ENCODE data around the gene FIP1L1.
A peak's percentile ranks its signal among the peaks of the same experiment; 100 is the strongest.

The FIP1L1 gene

GRCh38 chr4:53490161-53490956 lies 112.9 kb downstream of the FIP1L1 start:
- in situ Hi-C loops (cut with HindIII; ENCODE audit: low pct_ligation_motif_present, low pct_unique_long_range_greater_than_20kb, low sequenced_read_pairs), result no loop called here
- DNase-seq, result no peak

DNA sequence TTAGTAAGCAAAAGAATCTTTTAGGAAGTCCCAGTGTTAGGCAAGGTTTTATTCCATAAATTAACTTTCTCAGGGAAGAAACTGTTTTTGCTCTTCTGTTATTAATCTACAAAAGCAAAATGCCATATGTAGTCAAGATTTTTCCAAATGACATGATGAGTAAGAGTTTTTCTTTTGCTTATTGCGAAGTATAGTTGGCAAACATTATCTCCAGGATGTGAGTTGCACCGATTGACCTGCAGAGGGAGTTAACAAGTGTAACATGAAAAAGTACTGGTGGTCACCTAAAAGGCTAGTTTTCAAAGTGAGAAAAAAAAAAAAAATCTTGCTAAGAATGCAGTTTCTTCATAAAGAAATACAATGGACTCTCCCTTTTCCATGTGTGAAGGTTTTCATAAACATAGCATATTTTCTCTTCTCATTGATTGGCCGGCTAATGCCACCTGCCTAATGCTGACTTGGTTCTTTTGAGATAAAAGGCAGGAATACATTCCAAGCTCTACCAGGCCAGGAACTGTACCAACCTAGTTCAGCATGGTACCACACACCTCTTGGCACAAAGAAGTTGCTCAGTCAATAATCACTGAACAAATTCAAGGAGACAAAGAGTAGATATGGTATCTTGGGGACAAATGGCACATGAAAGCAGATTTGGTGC lies 113.7 kb downstream of the FIP1L1 start:
- peak; percentile 41 for DNase-seq
- in situ Hi-C loops (cut with HindIII; ENCODE audit: low pct_ligation_motif_present, low pct_unique_long_range_greater_than_20kb, low sequenced_read_pairs), result no loop called here

DNA sequence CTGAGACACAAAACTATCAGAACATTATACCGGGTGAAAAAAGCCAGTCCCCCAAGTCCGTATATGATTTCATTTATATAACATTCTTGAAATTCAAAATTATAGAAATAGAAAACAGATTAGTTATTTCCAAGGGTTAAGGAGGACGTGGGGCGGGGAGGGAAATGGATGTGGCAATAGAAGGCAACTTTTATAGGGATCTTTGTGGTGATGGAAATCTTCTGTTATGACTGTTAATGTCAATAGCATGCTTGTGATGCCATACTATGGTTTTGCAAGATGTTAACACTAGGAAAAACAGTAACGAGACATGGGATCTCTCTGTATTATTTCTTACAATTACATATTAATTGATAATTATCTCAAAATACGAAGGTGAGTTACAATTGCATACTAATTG lies 117.4 kb downstream of the FIP1L1 start:
- no peak for DNase-seq
- in situ Hi-C loops (cut with HindIII; ENCODE audit: low pct_ligation_motif_present, low pct_unique_long_range_greater_than_20kb, low sequenced_read_pairs), result no loop called here

DNA sequence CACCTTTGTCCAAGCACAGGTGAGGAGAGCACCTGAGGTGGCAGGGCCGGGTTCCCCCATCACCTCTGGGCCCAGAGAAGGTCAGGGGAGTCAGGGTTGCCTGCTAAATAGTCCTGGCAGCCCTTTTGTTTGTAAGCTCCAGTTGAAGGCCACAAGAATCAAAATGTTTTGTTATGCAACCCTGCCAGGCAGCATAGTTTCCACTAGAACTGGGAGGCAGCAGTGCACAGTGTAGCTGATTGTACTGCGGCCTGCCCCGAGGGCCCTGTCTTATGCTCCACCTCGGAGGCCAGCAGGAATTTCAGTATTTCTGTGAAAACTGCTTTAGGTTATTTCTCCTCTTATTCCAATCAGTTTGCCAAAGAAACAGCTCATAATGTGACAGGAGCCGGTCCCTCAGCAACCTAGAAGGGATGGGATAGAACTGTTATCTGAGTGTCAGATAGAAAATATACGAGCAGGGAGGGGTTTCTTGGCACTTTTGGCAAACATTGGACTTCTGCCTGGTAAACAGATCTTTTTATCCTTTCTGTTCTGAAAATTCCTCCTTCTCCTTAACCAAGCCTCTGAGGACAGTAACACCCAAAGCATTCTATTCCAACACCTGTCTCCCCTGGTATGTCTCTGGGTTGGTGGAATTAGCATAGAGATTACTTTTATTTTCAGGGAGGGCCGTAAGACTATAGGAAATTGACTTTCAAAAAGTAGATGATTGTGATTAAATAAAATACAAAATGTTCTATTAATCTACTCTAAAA lies 120.2 kb downstream of the FIP1L1 start:
- in situ Hi-C loops (cut with HindIII; ENCODE audit: low pct_ligation_motif_present, low pct_unique_long_range_greater_than_20kb, low sequenced_read_pairs), result no loop called here
- no peak for DNase-seq

GRCh38 chr4:53498706-53499105 lies 121.3 kb downstream of the FIP1L1 start:
- no peak for DNase-seq
- in situ Hi-C loops (cut with HindIII; ENCODE audit: low pct_ligation_motif_present, low pct_unique_long_range_greater_than_20kb, low sequenced_read_pairs), result no loop called here

- in situ Hi-C loops (cut with HindIII; ENCODE audit: low pct_ligation_motif_present, low pct_unique_long_range_greater_than_20kb, low sequenced_read_pairs), result no loop called here
Observed at GRCh38 chr4:53499791-53500190, 122.3 kb downstream of the FIP1L1 start.

GRCh38 chr4:53500546-53500945 lies 123.1 kb downstream of the FIP1L1 start:
- in situ Hi-C loops (cut with HindIII; ENCODE audit: low pct_ligation_motif_present, low pct_unique_long_range_greater_than_20kb, low sequenced_read_pairs), result no loop called here
- no peak for DNase-seq

More at GRCh38 chr4:53499791-53500190, 122.3 kb downstream of the FIP1L1 start:
- no peak for DNase-seq

GRCh38 chr4:53501561-53501960 lies 124.1 kb downstream of the FIP1L1 start:
- DNase-seq, result no peak
- in situ Hi-C loops (cut with HindIII; ENCODE audit: low pct_ligation_motif_present, low pct_unique_long_range_greater_than_20kb, low sequenced_read_pairs), result no loop called here

DNA sequence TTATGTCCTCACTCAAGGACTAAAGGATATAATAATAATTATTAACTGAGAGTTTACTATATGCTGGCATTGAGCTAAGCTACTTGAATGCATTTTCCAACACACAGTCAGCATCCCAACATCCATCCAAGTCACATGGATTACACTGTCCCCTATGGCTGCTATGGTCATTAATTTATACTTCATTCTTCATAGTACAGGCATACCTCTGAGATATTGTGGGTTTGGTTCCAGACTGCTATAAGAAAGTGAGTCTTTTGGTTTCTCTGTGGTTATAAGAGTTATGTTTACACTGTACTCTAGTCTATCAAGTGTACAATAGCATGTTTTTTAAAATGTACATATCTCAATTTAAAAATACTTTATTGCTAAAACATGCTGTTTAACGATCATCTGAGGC lies 124.7 kb downstream of the FIP1L1 start:
- no peak for DNase-seq
- in situ Hi-C loops (cut with HindIII; ENCODE audit: low pct_ligation_motif_present, low pct_unique_long_range_greater_than_20kb, low sequenced_read_pairs), result no loop called here

DNA sequence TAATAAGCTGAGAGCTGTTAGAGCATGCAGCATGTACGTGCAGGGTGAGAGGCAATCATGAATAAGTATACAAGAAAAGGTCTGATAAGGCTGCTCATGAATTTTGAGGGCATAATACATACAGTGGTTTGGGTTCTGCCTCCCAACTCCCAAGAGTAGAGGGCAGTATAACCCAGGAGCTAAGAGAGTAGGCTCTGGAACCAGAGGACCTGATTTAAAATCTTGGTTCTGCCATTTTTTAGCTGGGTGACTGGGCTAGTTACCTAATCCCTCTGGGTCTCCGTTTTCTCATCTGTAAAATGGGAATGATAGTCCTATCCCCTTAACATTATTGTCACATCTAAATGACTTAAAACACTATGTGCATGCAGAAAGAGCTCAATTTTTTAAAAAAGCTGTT lies 128.5 kb downstream of the FIP1L1 start:
- in situ Hi-C loops (cut with HindIII; ENCODE audit: low pct_ligation_motif_present, low pct_unique_long_range_greater_than_20kb, low sequenced_read_pairs), result no loop called here
- DNase-seq, result no peak

DNA sequence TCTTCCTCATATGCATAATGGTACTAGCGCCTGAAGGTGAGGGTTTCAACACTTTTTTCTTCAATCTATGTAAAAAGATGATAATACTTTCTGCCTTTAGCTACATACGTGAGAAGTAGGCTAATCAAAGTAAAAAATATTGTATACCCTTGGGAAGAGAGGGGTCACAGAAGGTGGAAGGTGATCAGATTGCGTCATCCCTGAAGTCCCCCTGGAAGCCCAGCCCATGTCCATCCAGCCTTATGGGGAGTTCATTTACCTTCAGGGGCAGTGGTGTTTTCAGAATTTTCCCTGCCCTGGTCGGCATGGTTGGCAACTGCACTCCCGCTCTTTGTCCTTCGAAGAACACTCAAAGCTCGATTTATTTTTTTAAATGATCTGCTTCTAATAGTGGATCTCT lies 129.6 kb downstream of the FIP1L1 start:
- no peak for DNase-seq
- in situ Hi-C loops (cut with HindIII; ENCODE audit: low pct_ligation_motif_present, low pct_unique_long_range_greater_than_20kb, low sequenced_read_pairs), result no loop called here

DNA sequence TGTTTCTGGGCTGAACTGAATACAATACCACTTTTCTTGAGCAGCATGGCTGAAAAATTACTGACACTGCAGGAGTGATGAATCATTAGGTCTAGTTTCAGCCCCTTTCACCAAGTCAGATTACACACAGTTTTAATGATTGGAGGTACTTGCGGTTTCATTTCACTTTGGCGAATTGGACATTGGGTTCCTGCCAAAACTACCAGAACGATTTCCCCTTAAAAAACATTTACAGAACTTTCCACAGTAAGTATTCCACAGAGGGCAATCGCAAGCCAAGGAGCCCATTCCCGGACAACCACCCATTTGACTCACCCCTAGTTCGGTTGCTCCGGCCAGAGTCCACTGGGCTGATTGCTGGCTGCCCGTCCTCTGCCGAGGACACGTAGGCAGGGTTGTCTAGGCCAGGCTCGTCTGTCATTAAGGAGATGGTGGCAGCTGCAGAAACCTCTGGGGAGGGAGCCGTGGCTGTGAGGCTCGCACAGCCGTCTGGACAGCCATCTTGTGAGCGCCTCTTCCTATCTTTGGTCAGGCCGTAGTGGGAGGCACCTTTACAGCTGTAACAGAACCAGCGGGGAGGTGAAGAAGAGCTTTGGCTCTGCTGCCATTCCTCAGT lies 130.3 kb downstream of the FIP1L1 start:
- in situ Hi-C loops (cut with HindIII; ENCODE audit: low pct_ligation_motif_present, low pct_unique_long_range_greater_than_20kb, low sequenced_read_pairs), result no loop called here
- no peak for DNase-seq

- in situ Hi-C loops (cut with HindIII; ENCODE audit: low pct_ligation_motif_present, low pct_unique_long_range_greater_than_20kb, low sequenced_read_pairs), result no loop called here
- no peak for DNase-seq
Observed at GRCh38 chr4:53508446-53508845, 131.0 kb downstream of the FIP1L1 start.

- in situ Hi-C loops (cut with HindIII; ENCODE audit: low pct_ligation_motif_present, low pct_unique_long_range_greater_than_20kb, low sequenced_read_pairs), result no loop called here
- DNase-seq, result no peak
Observed at GRCh38 chr4:53510321-53510720, 132.9 kb downstream of the FIP1L1 start.
